Fibroblast of pulmonary artery (primary cell): Measurements from ENCODE around the gene SPRED3.

Source experiments
- DNase-seq: peaks from one replicate; pipeline ENCODE4 v3.0.0-alpha.2; 2010; ENCODE audit warnings: low read depth
- H3K4me3 ChIP-seq: replicated peaks from 2 replicates; pipeline ENCODE4 v1.5.1; 2011; ENCODE audit warnings: low read depth, mild to moderate bottlenecking, control low read depth, low read length, moderate library complexity
- CTCF ChIP-seq: IDR thresholded peaks from 2 replicates; pipeline ENCODE4 v1.5.1; 2011; ENCODE audit warnings: mild to moderate bottlenecking, control low read depth, low read length, inconsistent platforms; ENCODE audit errors: missing control alignments

SPRED3 gene

GRCh38 chr19:38386971-38387549 lies 1.4 kb upstream of the SPRED3 start:
- H3K4me3 ChIP-seq, result peak overlapping the region; percentile 90
- no peak for DNase-seq
- no peak for TF ChIP-seq CTCF

- TF ChIP-seq CTCF, result no peak
- peak within 1 kb of the TSS; percentile 90 for H3K4me3 ChIP-seq
- peak; percentile 97 for DNase-seq
Measured at GRCh38 chr19:38387550-38388348, 748 bp upstream of the SPRED3 start, which contains the start of gene GGN. GGN (minus strand) TSS chr19:38388034; CDS start chr19:38387261, 773 bp downstream.

GRCh38 chr19:38389101-38389925 lies 816 bp downstream of the SPRED3 start:
- peak; percentile 85 for DNase-seq
- TF ChIP-seq CTCF, result no peak
- peak overlapping the region; percentile 90 for H3K4me3 ChIP-seq

GRCh38 chr19:38389957-38390924 lies 1.7 kb downstream of the SPRED3 start:
- peak overlapping the region; percentile 90 for H3K4me3 ChIP-seq
- no peak for DNase-seq

GRCh38 chr19:38391911-38392464 lies 3.5 kb downstream of the SPRED3 start:
- DNase-seq, result no peak
- no peak for TF ChIP-seq CTCF
- H3K4me3 ChIP-seq, result no peak overlapping the region

More at GRCh38 chr19:38389957-38390924, 1.7 kb downstream of the SPRED3 start:
- TF ChIP-seq CTCF, result no peak
